GM18508 (cell line): ENCODE results near the gene RMI2.
A peak's percentile ranks its signal among the peaks of the same experiment; 100 is the strongest.
"Not testable (repeated sequence)": the region's sequence is repeated elsewhere in the genome, so short reads cannot be mapped to it uniquely, and the experiment has no call there.

ENCODE experiments used
- ATAC-seq: cut with Tn5 transposase; IDR thresholded peaks from one replicate; pipeline ENCODE4 v1.9.1; 2021; ENCODE audit warnings: moderate number of reproducible peaks; ENCODE audit not compliant: insufficient read depth, unreplicated experiment

The RMI2 gene

DNA sequence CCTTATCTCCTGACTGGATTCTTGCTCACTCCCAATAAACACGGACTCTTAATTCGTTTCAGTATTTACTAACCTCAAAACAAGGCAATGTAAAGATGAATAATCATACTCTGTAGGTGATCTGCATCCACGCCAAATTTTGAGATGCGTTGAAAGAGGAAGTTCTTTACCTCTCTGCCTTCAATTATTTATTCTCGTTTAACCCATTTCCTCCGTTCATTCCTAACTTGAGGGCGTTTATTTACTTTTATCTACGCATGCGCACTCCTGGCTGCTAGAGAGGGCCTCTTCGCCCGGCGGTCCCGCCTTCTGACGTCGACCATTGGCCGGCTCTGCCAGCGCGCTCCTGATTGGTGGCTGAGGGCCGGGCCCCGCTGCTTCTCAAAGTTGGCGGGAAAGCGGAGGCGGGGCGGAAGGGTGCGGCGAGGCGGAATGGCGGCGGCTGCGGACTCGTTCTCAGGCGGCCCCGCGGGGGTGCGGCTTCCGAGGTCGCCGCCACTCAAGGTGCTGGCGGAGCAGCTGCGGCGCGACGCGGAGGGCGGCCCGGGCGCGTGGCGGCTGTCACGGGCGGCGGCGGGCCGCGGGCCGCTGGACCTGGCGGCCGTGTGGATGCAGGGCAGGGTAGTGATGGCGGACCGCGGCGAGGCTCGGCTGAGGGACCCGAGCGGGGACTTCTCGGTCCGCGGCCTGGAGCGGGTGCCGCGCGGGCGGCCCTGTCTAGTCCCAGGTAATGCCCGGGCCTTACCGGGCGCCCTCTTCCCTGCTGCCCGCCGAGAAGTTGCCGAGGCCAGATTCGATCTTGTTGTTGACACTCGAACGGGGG lies at the start of gene RMI2:
Gene RMI2 (plus strand): TSS at position 420 of the 823 bp plus-strand sequence. CDS start 13 bp downstream, at position 433.
- peak; percentile 65 for ATAC-seq

GRCh38 chr16:11295672-11296071 lies 49.6 kb upstream of the RMI2 start:
- no peak for ATAC-seq

- no peak for ATAC-seq
Measured at GRCh38 chr16:11296351-11296705, 48.9 kb upstream of the RMI2 start.

DNA sequence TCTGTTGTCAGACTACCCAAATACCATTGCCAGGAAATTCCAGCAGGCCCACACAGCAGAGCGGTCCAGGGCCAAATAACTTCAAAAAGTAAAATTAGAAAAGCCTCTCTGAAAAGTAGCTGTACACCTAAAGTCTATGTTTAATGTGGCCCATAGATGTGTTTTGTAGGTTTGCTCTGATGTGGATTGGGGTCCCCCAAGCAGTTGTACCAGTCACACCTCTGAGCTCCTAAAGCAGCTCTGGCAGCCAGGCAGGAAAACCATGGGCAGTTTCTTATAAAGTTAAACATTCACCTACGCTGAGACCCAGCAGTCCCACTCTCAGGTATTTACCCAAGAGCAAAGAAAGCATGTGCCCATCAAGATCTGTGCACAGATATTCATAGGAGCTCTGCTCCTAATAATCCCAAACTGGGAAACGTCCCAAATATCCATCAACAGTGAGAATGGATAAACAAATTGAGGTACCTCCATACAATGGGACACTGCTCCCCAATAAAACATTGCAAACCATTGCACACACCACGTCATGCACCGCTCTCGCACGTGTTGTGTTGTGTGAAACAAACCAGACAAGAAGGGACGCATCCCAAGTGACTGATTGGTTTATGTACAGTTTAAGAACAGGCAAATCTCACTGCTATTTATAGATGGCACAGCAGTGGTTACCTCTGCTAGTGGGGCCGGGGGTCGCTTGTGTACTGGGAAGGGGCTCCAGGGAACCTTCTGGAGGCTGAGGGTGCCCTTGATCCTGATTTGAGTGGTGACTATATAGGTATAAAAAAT lies 48.4 kb upstream of the RMI2 start:
- no peak for ATAC-seq

DNA sequence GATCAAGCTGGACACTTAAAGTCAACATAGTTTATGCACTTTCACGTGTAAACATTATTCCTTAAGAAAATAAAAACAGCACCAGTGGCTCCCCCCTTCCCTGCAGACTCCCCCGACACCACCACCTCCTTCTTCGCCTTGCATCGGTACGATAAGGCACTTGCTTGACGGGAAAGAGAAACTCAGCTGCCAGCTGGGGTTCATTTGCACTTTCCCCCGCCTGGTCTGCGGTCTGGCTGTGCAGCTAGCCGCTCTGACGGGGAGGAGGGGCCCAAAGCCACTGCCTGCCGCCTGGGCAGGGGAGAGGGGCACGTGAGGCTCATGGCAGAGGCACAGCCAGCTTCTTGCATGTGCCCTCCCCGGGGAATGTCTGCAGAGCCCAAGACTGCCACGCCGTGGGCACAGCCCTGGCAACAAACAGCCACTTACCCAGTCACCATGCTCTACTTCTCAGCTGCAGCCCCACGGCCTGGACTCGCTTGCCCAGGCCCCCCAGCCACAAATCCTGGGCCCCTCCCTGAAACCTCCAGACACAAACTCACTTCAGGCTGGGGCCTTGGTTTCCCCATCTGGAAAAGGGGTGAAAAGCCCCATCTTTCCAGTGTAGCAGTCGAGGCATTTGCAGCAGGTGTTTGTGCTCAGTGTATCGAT lies 47.6 kb upstream of the RMI2 start:
- no peak for ATAC-seq

GRCh38 chr16:11298143-11298900 lies 46.9 kb upstream of the RMI2 start:
- no peak for ATAC-seq

GRCh38 chr16:11298950-11299547 lies 46.2 kb upstream of the RMI2 start:
- not testable (repeated sequence) for ATAC-seq

DNA sequence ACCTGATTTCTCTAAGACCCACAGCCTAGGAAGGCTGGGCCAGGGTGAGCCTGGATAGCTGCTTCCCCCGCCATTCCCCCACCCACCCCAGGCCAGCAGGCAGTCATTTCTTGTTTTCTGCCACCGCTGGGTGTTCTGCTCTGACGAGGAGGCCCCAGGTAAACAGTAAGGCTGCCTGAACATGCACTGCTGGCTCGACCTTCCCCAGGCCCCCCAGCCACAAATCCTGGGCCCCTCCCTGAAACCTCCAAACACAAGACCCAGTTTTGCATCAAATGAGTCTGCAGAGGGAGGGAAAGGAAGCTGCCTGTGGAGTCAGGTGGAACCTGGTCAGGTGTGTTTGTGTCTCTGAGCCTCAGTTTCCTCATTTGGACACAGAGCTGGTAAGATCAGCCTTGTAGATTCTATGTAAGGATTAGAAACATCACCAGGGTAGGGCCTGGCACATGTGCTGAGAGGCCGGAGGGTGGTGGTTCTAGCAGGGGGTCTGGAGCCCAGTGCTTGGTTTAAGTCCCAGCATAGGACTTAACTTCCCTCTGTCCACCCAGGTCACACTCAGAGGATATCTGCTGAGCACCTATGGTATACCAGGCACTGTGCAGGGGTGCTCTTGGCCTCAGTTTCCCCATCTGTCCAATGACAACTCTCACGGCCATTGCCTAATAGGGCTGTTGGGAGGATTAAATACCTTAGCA lies 45.2 kb upstream of the RMI2 start:
- no peak for ATAC-seq

GRCh38 chr16:11300560-11300892 lies 44.7 kb upstream of the RMI2 start:
- no peak for ATAC-seq

DNA sequence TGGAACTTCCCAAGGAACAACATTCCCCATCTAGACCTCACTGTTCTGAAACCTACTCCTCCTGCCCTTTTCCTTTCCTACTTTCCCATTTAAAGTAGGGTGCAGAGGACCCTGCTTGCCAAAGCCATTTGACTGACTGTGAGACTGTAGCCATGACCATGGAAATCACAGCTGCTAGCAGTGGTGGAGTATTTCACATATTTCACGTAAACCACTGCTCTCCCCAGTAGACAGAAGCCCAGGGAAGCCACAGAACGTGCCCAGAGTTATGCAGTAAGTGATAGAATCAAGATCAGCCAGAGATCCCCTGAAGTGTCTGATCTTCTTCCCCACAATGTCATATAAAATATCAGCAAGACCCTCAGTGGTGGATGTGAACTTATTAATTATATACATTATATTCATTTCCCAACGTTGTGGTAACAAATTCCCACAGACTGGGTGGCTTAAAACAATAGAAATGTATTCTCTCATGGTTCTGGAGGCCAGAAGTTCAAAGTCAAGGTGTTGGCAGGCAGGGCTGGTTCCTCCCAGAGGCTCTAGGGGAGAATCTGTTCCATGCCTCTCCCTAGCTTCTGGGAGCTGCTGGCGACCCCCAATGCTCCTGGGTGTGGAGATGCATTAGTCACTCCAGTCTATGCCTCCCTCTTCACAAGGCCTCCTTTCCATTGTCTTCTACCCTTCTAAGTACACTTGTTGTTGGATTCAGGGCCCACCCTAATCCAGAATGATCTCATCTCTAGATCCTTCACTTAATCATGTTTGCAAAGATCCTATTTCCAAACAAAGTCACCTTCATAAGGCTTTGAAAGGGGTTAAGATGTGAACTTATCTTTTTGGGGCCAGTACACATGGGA lies 43.4 kb upstream of the RMI2 start:
- ATAC-seq: no peak

DNA sequence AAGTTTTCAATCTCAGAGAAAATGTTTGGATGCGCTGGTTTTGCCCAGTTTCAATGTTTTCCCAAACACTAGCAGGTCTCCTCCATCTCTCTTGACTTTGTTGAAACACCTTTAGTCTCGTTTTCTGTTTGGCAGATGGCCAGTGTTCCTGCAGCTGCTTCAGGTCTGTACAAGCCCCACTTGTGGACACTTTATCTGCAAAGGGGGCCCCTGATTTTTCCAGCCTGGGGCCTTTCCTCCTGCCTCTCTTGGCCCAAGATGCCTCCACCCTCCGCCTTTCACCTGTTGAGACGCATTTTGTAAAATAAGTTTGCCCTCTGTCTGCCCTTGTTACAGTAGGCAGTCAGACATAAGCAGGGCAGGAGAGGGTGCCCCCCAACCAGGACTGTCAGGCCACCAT lies 42.3 kb upstream of the RMI2 start:
- ATAC-seq: no peak

- ATAC-seq: no peak
Measured at GRCh38 chr16:11303405-11304138, 41.7 kb upstream of the RMI2 start.

- ATAC-seq: no peak
Measured at GRCh38 chr16:11306381-11306780, 38.9 kb upstream of the RMI2 start.

DNA sequence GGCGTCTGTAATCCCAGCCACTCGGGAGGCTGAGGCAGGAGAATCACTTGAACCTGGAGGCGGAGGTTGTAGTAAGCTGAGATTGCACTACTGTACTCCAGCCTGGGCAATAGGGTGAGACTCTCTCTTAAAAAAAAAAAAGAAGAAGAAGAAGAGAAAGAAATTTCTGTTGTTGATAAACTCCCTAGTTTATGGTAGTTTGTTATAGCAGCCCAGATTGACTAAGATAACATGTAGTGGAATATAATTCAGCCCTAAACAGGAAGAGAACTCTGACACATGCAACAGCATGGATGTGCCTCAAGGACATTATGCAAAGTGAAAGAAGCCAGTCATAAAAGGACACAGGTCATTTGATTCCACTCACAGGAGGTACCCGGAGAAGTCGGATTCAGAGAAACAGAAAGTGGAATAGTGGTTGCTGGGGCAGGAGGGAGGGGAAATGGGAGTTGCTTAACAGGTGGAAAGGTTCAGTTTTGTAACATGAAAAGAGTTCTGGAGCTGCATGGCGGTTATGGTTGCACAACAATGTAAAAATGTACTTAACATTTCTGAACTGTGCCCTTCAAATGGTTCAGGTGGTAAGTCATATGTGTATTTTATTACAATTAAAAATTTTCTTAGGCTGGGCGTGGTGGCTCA lies 38.1 kb upstream of the RMI2 start:
- no peak for ATAC-seq

GRCh38 chr16:11307639-11308492 lies 37.4 kb upstream of the RMI2 start:
- ATAC-seq: no peak

DNA sequence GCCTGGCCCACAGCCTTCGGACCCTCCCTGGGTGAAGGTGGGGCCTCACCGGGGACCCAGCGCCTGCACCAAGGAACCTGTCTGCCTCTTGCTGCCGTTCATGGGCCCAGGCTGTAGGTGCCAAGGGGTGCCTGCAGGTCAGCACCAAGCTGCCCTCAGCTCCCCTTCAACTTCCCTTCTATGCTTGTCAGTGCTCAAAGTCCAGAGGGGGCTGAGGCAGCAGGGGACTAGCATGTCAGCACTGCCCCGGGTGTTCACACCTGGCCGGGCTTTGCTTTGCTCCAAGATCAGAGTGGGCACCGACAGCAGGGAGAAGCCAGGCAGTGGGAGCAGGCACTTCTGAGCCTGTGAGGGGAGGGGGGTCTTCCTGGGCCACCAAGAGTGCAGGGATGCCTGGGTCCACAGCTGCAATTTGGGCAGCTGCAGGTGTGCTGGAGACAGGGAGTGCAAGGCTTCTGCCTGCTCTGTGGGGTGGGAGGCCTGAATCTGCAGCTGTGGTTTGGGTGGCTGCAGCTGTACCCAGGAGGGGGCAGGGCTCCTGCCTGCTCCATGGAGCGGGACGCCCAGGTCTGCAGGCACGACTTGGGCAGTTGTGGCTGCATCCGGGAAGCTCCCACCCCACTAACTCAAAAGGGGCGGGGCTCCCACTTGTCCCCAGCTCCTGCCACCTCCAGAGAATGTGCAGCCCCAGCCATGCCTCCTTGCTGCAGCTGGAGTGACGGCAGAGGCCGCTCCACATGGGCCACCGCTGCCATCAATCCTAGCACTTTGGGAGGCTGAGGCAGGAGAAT lies 36.6 kb upstream of the RMI2 start:
- ATAC-seq: no peak
